Stomach (tissue), 9 donors: ENCODE results near the gene LIMA1. TPM values are rescaled to one million over a fixed set of nuclear protein-coding genes. Genes with fewer than 3 reads are reported as not detected.

Experiments
- DNase-seq, 2 donors: peaks; one replicate each; pipeline versions ENCODE4 v3.0.0 to v3.0.0-alpha.2; 2013 to 2019
- H3K27ac ChIP-seq, 5 donors: fragments of 200-600 bp in 4 of 5; sonication (generic) in 4 of 5; one replicate each; pipeline ENCODE4 v1.5.1; 2013 to 2019; ENCODE audit warnings: mild to moderate bottlenecking in 1 of 5, moderate library complexity in 1 of 5
- H3K27me3 ChIP-seq, 3 donors: fragments of 200-600 bp; sonication (generic); one replicate each; pipeline ENCODE4 v1.5.1; 2017 to 2019; ENCODE audit warnings: mixed run types in 1 of 3
- H3K36me3 ChIP-seq, 4 donors: fragments of 200-600 bp; sonication (generic); 1 replicate in 3 of 4; 2 replicates in 1 of 4; pipeline ENCODE4 v1.5.1; 2016 to 2019
- H3K4me1 ChIP-seq, 4 donors: fragments of 200-600 bp; sonication (generic); one replicate each; pipeline ENCODE4 v1.5.1; 2016 to 2019
- H3K4me3 ChIP-seq, 4 donors: fragments of 200-600 bp; sonication (generic) in 3 of 4; one replicate each; pipeline ENCODE4 v1.5.1; 2016 to 2019; ENCODE audit warnings: mild to moderate bottlenecking in 1 of 4
- H3K9me3 ChIP-seq, 4 donors: fragments of 200-600 bp; sonication (generic); one replicate each; pipeline ENCODE4 v1.5.1; 2016 to 2019
- CTCF ChIP-seq, 7 experiments: fragments of 450-650 bp in 4 of 7; fragments of 200-600 bp in 3 of 7; sonication (generic) in 3 of 7; IDR thresholded peaks; one replicate each; pipeline ENCODE4 v1.5.1; 2016 to 2019; ENCODE audit warnings: antibody characterized with exemption in 7 of 7, control low read depth in 2 of 7, mild to moderate bottlenecking in 1 of 7
- EP300 ChIP-seq: sonication (generic); formaldehyde crosslinking; IDR thresholded peaks from one replicate; pipeline ENCODE4 v1.6.1; 2017; ENCODE audit warnings: antibody characterized with exemption
- POLR2A ChIP-seq, 4 donors: fragments of 450-650 bp; IDR thresholded peaks; one replicate each; pipeline ENCODE4 v1.6.1; 2016; ENCODE audit warnings: antibody characterized with exemption in 4 of 4, control low read depth in 2 of 4, mild to moderate bottlenecking in 1 of 4, moderate library complexity in 1 of 4
- POLR2AphosphoS5 ChIP-seq, 3 donors: sonication (generic); formaldehyde crosslinking; IDR thresholded peaks; one replicate each; pipeline ENCODE4 v1.6.1; 2016; ENCODE audit warnings: antibody characterized with exemption in 3 of 3
- WGBS, 5 donors: extraction: QIAGEN DNeasy Blood & Tissue Kit in 3 of 5; methylation state at CpG; one replicate each; pipeline versions ENCODE4 v1.1.5 to v1.1.7; 2013 to 2018; 5-methylcytosine and 5-hydroxymethylcytosine counted together
- intact Hi-C: fragments of 100-400 bp; cut with DNase I; formaldehyde crosslinking; loops from one replicate; pipeline ENCODE4 v1.15.1; 2023; ENCODE audit warnings: low total_unique reads
- polyA plus RNA-seq, 3 donors: library from polyadenylated mRNA; stranded (reverse); fragments of 200-250 nt; gene quantifications; one replicate each; pipeline ENCODE4 v1.2.3, GENCODE V29; 2013
- total RNA-seq, 5 donors: library from RNA; depleted of rRNA; stranded (reverse); fragments of >200 nt; gene quantifications; one replicate each; pipeline versions ENCODE4 v1.1.0 to v1.2.3, GENCODE V29; 2014 to 2016
- donor health status: healthy with polysubstance abuse.
- donor health status: Bipolar disorder and iron deficiency.
- donor health status: healthy.

The LIMA1 gene
- total and polyA plus RNA-seq, 8 donors = 28.7 to 143 (median 83.2) TPM

- Histone ChIP-seq H3K27ac (peak overlapping the region in 4 of 5 donors; percentile 14 to 38 (median 22)), H3K4me3 (no peak overlapping the region), H3K27me3 (no peaks in the 10 kb centered on the region), H3K4me1 (peaks cover 0 to 44% (median 23%) of the 10 kb centered on the region in 4 donors), H3K36me3 (peaks cover 15 to 48% (median 46%) of the 10 kb centered on the region in 4 donors), H3K9me3 (no peaks in the 10 kb centered on the region)
- 20 to 71% (median 50%) methylated on average over 3 to 4 of the region's 4 CpGs for WGBS, 5 donors
- TF ChIP-seq CTCF (IDR thresholded peaks at IDR 0.05) = no peak
- TF ChIP-seq POLR2AphosphoS5 (IDR thresholded peaks at IDR 0.05) = no peak
- no peak for TF ChIP-seq EP300
- TF ChIP-seq POLR2A (IDR thresholded peaks at IDR 0.05) = no peak
- intact Hi-C loops = no loop called here
- peak in 1 of 2 donors; percentile 43 for DNase-seq
These were observed 95.0 kb downstream of the LIMA1 start for GRCh38 chr12:50188241-50188781.

- no peaks in the 10 kb centered on the region for H3K27me3 ChIP-seq
- peak overlapping the region in 3 of 5 donors; percentile 16 to 38 (median 29) for H3K27ac ChIP-seq
- H3K4me1 ChIP-seq = peaks cover 0 to 55% (median 23%) of the 10 kb centered on the region in 4 donors
- TF ChIP-seq CTCF (IDR thresholded peaks at IDR 0.05) = no peak
- no peak for TF ChIP-seq EP300
- no peak for TF ChIP-seq POLR2AphosphoS5 (IDR thresholded peaks at IDR 0.05)
- no peak for TF ChIP-seq POLR2A (IDR thresholded peaks at IDR 0.05)
- 61 to 74% (median 66%) methylated on average over 7 of the region's 7 CpGs for WGBS, 5 donors
- intact Hi-C loops = no loop called here
- no peak for DNase-seq
- H3K36me3 ChIP-seq = peaks cover 10 to 44% (median 41%) of the 10 kb centered on the region in 4 donors
- no peak overlapping the region for H3K4me3 ChIP-seq
- no peaks in the 10 kb centered on the region for H3K9me3 ChIP-seq
These were observed 96.0 kb downstream of the LIMA1 start for GRCh38 chr12:50187084-50187900.

GRCh38 chr12:50186681-50187080, 96.6 kb downstream of the LIMA1 start:
- intact Hi-C loops = no loop called here
- TF ChIP-seq POLR2AphosphoS5 (IDR thresholded peaks at IDR 0.05) (no peak), POLR2A (IDR thresholded peaks at IDR 0.05) (no peak), CTCF (IDR thresholded peaks at IDR 0.05) (no peak), EP300 (no peak)
- DNase-seq = no peak
- Histone ChIP-seq H3K4me1 (peaks cover 0 to 57% (median 23%) of the 10 kb centered on the region in 4 donors), H3K36me3 (peaks cover 9 to 44% (median 40%) of the 10 kb centered on the region in 4 donors), H3K27me3 (no peaks in the 10 kb centered on the region), H3K27ac (peak overlapping the region in 1 of 5 donors; percentile 29), H3K9me3 (no peaks in the 10 kb centered on the region), H3K4me3 (no peak overlapping the region)
- WGBS, 5 donors = 80 to 87% (median 85%) methylated on average over 1 of the region's 1 CpG

GRCh38 chr12:50185970-50186663, 97.2 kb downstream of the LIMA1 start:
- no peak for TF ChIP-seq POLR2A (IDR thresholded peaks at IDR 0.05)
- TF ChIP-seq EP300 = no peak
- TF ChIP-seq CTCF (IDR thresholded peaks at IDR 0.05) = no peak
- TF ChIP-seq POLR2AphosphoS5 (IDR thresholded peaks at IDR 0.05) = no peak
- intact Hi-C loops = no loop called here
- no peaks in the 10 kb centered on the region for H3K9me3 ChIP-seq
- 72 to 80% (median 78%) methylated on average over 6 of the region's 6 CpGs for WGBS, 5 donors
- no peaks in the 10 kb centered on the region for H3K27me3 ChIP-seq
- H3K4me3 ChIP-seq = no peak overlapping the region
- peak overlapping the region in 3 of 5 donors; percentile 4 to 37 (median 29) for H3K27ac ChIP-seq
- peaks cover 0 to 57% (median 23%) of the 10 kb centered on the region in 4 donors for H3K4me1 ChIP-seq
- DNase-seq = no peak
- peaks cover 8 to 44% (median 40%) of the 10 kb centered on the region in 4 donors for H3K36me3 ChIP-seq
